SU-DHL-6 (cell line): Measurements from ENCODE around the gene SLC25A10.

ENCODE experiments used
- H2AFZ ChIP-seq: fragments of 200-600 bp; sonication (generic); 2 replicates; pipeline ENCODE4 v1.6.1; 2014; ENCODE audit warnings: low read depth, mild to moderate bottlenecking, moderate library complexity, mixed read lengths, antibody characterized with exemption, low read length; ENCODE audit not compliant: severe bottlenecking
- H3F3A ChIP-seq: fragments of 200-600 bp; shearing (Covaris generic); 2 replicates; pipeline ENCODE4 v1.6.0; 2016; ENCODE audit warnings: antibody characterized with exemption, mild to moderate bottlenecking; ENCODE audit not compliant: insufficient read depth
- H3K27ac ChIP-seq: fragments of 200-600 bp; sonication (generic); 2 replicates; pipeline ENCODE4 v1.5.1; 2016; ENCODE audit warnings: low read depth, mild to moderate bottlenecking, low read length, moderate library complexity, mixed read lengths
- H3K27me3 ChIP-seq: fragments of 200-600 bp; sonication (generic), shearing (Covaris generic); 2 replicates; pipeline ENCODE4 v1.6.0; 2014; ENCODE audit warnings: mild to moderate bottlenecking, low read length
- H3K36me3 ChIP-seq: fragments of 200-600 bp; sonication (generic); 2 replicates; pipeline ENCODE4 v1.6.1; 2014; ENCODE audit warnings: mild to moderate bottlenecking, low read length, mixed read lengths
- H3K4me2 ChIP-seq: fragments of 300-600, 200-600 bp; shearing (Covaris generic), sonication (generic); 2 replicates; pipeline ENCODE4 v1.6.0; 2014; ENCODE audit warnings: low read length, low read depth, mild to moderate bottlenecking; ENCODE audit not compliant: poor library complexity, severe bottlenecking
- H3K4me3 ChIP-seq: fragments of 200-600 bp; sonication (generic); 2 replicates; pipeline ENCODE4 v1.5.1; 2014; ENCODE audit warnings: antibody characterized with exemption, low read length, mild to moderate bottlenecking, mixed read lengths; ENCODE audit not compliant: insufficient read depth, poor library complexity, severe bottlenecking
- H3K79me2 ChIP-seq: fragments of 200-600 bp; sonication (generic); 2 replicates; pipeline ENCODE4 v1.6.1; 2014; ENCODE audit warnings: mild to moderate bottlenecking, low read length, moderate library complexity; ENCODE audit not compliant: insufficient read depth
- H3K9ac ChIP-seq: fragments of 200-600 bp; sonication (generic); 2 replicates; pipeline ENCODE4 v1.7.0; 2014; ENCODE audit warnings: mild to moderate bottlenecking, low read length
- H3K9me2 ChIP-seq: fragments of 200-600 bp; sonication (generic); replicated peaks from 2 replicates; pipeline ENCODE4 v1.6.1; 2014; ENCODE audit warnings: low read length; ENCODE audit not compliant: insufficient read depth
- H3K9me3 ChIP-seq: fragments of 200-600 bp; sonication (generic); 2 replicates; pipeline ENCODE4 v1.6.1; 2014; ENCODE audit warnings: low read length, mixed read lengths; ENCODE audit not compliant: insufficient read depth
- H4K20me1 ChIP-seq: fragments of 200-600 bp; sonication (generic); 2 replicates; pipeline ENCODE4 v1.6.1; 2014; ENCODE audit warnings: low read depth, mild to moderate bottlenecking, antibody characterized with exemption, low read length, moderate library complexity, mixed read lengths
- EZH2phosphoT487 ChIP-seq: fragments of 200-600 bp; sonication (generic), shearing (Covaris generic); conservative IDR thresholded peaks from 2 replicates; pipeline ENCODE4 v1.6.1; 2018; ENCODE audit warnings: mild to moderate bottlenecking, antibody characterized with exemption, low read length, moderate library complexity, mixed read lengths
- TF ChIP-seq, protein P1 (sequence below): fragments of 200-600 bp; sonication (generic); IDR thresholded peaks from one replicate; pipeline ENCODE4 v1.5.1; 2017; ENCODE audit warnings: antibody characterized with exemption, mild to moderate bottlenecking, low read length, moderate library complexity; ENCODE audit not compliant: insufficient read depth, poor library complexity, severe bottlenecking

SLC25A10 gene

DNA sequence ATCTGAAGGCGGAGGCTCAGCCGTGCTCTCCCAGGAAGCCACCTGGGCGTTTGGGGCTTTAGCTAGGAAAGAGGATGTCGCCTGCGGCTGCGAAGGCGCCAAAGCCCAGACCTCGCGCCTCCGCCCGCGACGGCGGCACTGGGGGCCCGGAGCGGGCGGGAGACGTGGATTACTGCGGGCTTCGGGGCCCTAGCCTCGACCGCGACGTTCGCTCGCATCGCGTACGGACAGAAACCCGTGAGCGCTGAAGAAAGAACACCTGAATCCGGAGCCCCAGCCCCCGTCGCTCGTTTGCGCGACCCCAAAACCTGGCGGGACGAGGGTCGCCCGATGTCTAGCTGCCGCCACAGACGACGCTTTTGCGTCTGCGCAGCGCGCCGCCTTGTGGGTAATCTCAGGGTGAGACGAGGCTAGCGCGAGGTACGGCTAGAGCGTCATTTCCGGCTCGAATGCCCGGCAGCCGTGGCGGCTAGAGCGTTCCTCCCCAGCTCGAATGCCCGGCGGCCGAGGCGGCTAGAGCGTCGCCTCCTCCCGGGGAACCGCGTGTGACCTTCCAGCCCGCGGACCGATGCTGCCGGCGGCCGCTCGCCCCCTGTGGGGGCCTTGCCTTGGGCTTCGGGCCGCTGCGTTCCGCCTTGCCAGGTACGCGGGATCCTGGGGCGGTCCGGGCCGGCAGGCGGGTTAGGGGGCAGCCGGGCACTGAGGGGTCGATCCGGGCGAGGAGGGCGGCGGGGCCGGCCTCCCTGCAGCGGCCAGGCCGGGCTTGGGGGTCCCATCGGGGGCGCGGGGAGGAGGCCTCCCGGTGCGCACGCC lies 8.9 kb upstream of the SLC25A10 start, which contains the start of gene MRPL12:
Gene MRPL12, plus strand, starts transcription at position 434 of the 813 bp plus-strand sequence. Its CDS starts 135 bp downstream, at position 569.
- Histone ChIP-seq H3K79me2 (peaks cover 60% of the 10 kb centered on the region), H3K27me3 (no peaks in the 10 kb centered on the region), H3K9ac (peak within 1 kb of the TSS; percentile 98), H3K4me2 (peak within 1 kb of the TSS; percentile 71), H3F3A (peaks cover 13% of the 10 kb centered on the region; the same call in 1 of the 2 replicates), H3K9me2 (no peaks in the 10 kb centered on the region), H3K36me3 (no peaks in the 10 kb centered on the region), H3K27ac (peak within 1 kb of the TSS; percentile 77), H2AFZ (peak within 1 kb of the TSS; percentile 30), H3K4me3 (peak within 1 kb of the TSS; percentile 98), H4K20me1 (no peaks in the 10 kb centered on the region), H3K9me3 (no peaks in the 10 kb centered on the region)
- TF ChIP-seq, protein P1, sequence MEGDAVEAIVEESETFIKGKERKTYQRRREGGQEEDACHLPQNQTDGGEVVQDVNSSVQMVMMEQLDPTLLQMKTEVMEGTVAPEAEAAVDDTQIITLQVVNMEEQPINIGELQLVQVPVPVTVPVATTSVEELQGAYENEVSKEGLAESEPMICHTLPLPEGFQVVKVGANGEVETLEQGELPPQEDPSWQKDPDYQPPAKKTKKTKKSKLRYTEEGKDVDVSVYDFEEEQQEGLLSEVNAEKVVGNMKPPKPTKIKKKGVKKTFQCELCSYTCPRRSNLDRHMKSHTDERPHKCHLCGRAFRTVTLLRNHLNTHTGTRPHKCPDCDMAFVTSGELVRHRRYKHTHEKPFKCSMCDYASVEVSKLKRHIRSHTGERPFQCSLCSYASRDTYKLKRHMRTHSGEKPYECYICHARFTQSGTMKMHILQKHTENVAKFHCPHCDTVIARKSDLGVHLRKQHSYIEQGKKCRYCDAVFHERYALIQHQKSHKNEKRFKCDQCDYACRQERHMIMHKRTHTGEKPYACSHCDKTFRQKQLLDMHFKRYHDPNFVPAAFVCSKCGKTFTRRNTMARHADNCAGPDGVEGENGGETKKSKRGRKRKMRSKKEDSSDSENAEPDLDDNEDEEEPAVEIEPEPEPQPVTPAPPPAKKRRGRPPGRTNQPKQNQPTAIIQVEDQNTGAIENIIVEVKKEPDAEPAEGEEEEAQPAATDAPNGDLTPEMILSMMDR: no peak
- no peak for TF ChIP-seq EZH2phosphoT487

DNA sequence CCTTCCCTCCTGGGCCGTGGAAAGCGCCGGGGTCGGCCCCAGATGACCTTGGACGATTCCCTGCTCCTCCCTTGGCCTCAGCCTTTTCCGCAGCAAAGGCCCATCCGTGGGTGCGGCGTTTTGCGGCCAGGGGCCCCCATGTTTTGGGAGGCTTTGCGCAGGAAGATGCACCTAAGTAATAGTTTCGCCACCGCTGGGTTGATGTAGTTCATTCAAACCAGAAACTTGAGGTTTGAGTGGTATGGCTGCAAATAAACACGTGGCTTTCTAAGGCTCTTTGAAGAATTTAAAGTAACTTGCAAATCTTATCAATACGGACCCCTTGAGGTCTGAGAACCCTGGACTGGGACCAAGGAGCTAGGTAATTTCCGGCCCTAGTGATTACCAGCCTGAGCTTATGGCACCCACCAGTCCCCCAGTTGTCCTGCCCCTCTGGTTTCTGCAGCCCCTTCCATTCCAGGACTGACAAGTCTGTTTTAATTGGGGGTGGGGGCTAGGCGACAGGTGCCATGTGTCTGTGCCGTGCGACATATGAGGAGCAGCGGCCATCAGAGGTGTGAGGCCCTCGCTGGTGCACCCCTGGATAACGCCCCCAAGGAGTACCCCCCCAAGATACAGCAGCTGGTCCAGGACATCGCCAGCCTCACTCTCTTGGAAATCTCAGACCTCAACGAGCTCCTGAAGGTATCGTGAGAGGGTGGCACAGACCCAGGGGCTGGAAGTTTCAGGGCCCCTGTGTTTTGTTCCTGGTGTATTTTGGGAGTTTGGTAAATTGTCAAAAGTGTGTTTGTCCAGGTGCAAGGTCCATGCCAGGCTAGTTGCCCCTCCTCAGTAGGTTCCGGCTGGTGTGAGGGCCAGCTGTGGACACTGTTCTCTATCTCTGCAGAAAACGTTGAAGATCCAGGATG lies 8.1 kb upstream of the SLC25A10 start:
- Histone ChIP-seq H3K79me2 (peaks cover 56% of the 10 kb centered on the region), H3K27me3 (no peaks in the 10 kb centered on the region), H3K4me3 (peak overlapping the region; percentile 98), H3K9ac (peak overlapping the region; percentile 98), H3K9me3 (no peaks in the 10 kb centered on the region), H4K20me1 (no peaks in the 10 kb centered on the region), H3K27ac (peak overlapping the region; percentile 77), H2AFZ (peak overlapping the region; percentile 30), H3K4me2 (peak overlapping the region; percentile 68), H3K9me2 (no peaks in the 10 kb centered on the region), H3F3A (peaks cover 10% of the 10 kb centered on the region), H3K36me3 (no peaks in the 10 kb centered on the region)
- no peak for TF ChIP-seq EZH2phosphoT487
- TF ChIP-seq, protein P1: no peak

DNA sequence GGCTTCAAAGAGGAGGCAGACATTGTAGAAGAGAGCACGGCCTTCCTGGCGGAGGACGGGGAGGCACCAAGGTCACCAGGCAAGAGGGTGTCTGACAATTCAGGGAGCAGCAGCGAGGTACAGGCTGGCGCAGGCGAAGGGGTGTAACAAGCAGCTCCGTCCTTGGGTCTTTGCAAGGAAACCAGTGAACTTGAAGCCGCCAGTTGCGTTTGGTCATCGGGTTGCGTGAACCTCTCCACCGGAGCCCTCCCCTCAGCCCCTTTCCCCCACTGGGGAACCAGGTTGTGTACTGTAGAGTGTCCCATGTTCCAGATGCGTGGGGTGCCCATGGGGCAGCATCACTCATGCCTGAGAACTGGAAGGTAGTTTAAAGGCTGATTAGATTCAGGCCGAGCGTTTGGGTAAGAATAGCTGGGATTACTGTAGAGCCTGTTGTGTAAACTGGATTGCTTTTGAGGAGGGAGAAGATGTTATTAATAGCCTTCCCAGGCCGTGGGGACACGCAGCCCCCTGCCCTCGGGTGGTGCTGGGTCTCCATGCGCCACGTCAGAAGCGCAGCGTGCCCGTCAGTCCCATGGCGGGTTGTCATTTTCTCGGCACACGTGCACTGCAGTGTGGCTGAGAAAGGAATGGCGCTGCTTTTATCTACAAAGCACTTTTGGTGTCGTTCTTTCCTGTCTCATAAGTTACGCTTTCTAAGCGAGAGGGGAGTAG lies 6.4 kb upstream of the SLC25A10 start:
- no peak overlapping the region for H3K4me2 ChIP-seq
- peaks cover 50% of the 10 kb centered on the region for H3K79me2 ChIP-seq
- TF ChIP-seq, protein P1: no peak
- TF ChIP-seq EZH2phosphoT487: no peak
- H3F3A ChIP-seq: peaks cover 24% of the 10 kb centered on the region
- H3K4me3 ChIP-seq: no peak overlapping the region
- no peaks in the 10 kb centered on the region for H3K9me2 ChIP-seq
- H3K9ac ChIP-seq: no peak overlapping the region
- H3K36me3 ChIP-seq: no peaks in the 10 kb centered on the region
- no peaks in the 10 kb centered on the region for H4K20me1 ChIP-seq
- no peak overlapping the region for H2AFZ ChIP-seq
- no peak overlapping the region for H3K27ac ChIP-seq
- no peaks in the 10 kb centered on the region for H3K9me3 ChIP-seq
- H3K27me3 ChIP-seq: no peaks in the 10 kb centered on the region
